Stimulated activated CD4-positive, alpha-beta T cell treated with anti-CD3 and anti-CD28 coated beads, Interleukin-4, amount 100 ng/mL, for 4 hours (primary cell): Measurements from ENCODE around the gene RASA2.
"Not testable (repeated sequence)": the region's sequence is repeated elsewhere in the genome, so short reads cannot be mapped to it uniquely, and the experiment has no call there.

Source experiments
- DNase-seq, 2 experiments: peaks; one replicate each; pipeline ENCODE4 v3.0.0-alpha.2; 2020

Gene RASA2

DNA sequence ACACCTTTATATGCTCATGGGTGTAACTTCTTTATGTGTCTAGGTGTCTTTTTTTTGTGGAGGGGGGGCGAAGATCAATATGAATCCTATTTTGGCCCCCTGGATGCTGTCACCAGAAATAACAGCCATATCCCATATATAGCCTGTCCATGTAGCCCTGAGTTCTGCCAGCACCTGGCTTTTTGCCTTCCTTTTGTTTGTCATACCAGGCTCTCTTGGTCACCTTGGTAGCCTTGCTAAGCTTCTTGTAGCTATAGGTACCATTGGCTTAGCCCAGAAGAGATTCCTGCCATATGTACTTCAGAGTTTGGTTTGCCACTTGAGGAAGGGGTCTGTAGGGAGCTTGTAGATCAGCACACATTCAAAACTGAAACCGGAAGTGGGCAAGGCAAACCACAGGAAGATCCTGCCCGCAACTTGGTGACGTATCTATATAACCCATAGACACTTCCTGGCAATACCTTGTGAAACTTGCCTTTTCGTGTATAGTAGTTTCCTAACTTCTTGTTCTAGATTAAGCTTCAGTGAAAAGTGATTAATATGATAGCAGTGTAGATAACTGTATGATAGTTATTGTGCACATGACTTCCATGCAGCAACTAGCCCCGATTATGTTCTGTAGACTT is 11.9 kb downstream of the RASA2 start:
- peak; percentile 52 to 88 for DNase-seq

DNA sequence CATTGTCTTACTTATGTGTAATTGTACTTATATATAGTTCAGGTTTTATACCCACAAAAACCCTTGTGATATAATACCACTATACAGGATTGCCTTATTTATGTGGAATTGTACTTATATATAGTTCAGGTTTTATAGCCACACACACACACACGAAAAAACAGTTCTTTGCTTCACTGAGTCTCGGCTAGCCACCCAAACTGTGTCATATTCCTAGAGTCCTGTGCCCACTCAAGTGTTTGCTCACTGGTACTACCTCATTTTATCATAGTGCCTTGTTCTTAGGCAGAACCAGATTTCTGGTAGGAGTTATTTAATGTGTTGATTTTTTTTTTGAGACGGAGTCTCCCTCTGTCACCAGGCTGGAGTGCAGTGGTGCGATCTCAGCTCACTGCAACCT is 12.5 kb downstream of the RASA2 start:
- no peak for DNase-seq

DNA sequence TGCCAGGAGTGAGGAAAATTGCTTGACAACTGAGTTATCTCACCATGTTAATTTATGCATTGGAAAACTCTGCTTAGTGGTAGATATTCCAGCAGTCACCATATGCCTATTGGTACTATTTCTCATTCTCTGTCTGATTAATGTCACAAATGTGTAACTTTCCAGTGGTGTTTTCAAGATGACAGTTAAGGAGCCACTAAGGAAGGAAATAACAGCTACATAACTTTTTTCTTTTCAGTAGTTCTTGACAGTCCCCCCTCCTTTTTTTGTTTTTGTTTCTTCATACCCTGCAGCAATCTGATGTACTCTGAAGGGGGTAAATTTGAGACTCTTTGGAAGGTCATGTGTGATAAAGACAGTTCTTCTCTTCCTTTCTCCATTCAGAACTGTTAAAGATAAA is 13.1 kb downstream of the RASA2 start:
- DNase-seq: no peak

DNA sequence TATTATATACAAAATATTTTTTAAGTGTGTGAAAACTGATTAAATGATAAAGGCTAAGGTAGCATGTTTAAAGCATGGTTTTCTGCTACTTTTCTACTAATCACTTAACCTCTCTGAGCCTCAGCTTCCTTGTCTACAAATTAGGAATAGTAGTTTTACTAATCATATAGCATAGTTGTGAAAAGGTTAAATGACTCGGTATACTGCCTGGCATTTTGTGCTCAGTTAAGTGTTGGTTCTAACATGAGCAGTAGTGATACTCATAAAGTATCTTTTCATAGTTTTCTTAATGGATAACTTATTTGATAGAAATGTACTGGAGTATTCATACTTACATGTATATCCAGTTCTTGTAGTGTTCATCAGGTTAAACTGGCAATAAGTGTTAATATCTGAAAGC is 13.6 kb downstream of the RASA2 start:
- DNase-seq: no peak

DNA sequence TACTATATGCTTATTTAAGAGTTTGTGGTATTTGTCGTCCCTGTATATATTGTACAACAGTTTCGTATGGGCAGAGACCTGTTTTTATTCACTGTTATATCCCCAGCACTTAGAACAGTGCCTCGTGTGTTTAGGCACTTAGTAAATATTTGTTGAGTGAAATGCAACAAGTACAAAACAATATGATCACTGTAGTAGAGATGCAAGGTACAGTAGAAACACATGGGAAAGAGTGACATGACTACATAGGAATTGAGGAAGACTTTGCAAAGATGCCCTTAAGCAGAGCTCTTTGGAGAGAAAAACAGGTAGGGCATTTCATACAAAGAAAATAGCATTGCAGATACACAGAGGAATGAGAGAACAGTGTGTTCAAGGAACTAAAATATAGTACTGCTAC is 18.3 kb downstream of the RASA2 start:
- no peak for DNase-seq

DNA sequence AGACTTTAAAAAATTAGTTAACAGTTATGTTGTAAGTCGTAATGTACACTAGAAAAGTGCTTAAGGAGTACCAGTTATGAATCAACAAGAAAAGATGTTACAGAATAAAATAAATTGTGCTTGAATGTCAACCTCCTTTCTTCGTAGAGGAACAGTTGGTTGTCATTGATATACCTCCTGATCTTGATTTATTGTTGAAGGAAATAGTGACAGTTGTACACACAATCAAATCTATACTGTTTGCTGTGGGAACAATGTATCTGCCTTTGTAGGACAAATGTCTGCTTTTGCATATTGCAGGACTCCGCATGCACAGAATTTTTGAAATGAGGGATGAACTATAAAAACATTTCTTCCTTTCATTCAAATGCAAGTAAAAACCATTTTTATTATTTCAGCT is 19.2 kb downstream of the RASA2 start:
- DNase-seq: no peak

DNA sequence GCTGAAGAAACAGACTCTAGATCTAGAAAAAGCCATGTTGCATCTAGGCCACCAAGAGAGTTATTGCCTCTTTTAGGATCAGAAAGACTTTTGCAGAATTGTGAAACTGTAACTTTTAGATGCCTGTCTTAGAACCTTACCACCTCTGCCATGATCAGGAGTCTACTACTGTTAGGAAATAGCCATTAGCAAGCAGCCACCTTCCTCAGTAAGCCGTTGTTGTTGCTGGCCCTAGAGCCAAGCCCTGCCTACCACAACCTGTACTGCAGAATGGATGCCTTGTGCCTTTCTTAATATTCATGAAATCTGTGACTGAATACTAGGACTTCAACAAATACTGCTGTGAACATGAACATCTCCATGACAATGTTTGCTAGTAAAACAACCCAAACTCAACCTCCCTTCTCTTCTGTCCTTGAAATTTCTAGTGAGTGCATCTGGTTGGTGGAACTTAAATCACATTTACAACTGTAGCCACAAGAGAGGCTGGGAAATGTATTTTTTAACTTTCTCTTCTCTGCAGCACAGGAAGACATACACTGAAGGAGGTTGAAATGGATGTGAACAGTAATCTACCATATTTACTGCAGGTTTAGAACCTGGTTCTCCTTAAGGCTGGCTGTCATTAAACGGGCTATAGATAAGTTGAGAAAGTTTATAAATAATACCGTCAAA is 20.7 kb downstream of the RASA2 start:
- DNase-seq: no peak

DNA sequence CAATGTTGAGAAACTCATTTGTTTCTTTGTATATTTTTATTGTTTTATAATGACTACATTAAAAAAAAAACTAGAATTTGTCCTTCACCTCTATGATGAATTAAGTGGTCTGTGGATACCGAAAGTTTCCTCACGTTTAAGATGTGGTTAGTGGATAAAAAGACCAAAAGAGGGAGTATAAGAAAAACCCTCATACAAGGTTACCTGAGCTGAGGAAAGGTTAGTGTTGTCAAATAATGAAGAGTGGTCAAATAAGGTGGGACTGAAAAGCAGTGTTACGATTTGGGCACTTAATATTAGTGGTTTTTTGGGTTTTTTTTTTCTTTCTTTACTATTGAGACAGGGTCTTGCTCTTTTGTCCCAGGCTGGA is 21.2 kb downstream of the RASA2 start:
- DNase-seq: no peak

DNA sequence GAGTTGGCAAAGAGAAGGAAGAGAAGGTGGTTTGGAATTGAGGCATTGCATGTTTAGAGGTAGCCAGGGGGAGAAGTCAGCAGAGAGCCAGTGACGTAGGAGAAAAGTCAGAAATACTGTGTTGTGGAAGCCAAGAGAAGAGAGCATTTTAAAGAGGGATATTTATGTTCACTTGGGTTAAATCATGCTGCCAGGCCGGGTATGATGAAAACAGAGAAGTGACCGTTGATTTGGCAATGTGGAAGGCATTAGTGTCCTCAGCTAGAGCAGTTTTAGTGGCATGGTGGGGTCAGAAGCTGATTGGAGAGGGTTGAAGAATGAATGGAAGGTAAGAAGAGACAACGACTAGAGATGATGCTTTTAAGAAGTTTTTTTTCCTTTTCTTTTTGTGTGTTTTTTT is 24.5 kb downstream of the RASA2 start:
- DNase-seq: no peak

DNA sequence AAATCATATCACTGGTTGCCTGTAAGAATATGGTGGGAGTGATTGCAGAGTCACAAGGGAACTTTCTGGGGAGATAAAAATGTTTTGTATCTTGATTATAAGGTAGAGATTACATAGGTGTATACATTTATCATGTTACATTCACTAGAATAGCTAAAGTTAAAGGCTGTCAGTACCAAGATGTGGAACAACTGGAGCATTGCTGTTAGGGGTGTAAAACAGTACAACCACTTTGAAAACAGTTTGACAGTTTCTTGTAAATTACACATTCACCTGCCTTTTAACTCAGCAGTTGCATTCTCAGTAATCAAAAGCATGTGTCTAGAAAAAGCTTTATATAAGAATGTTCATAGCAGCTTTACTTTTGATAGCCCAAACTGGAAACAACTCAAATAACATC is 27.6 kb downstream of the RASA2 start:
- DNase-seq: no peak

DNA sequence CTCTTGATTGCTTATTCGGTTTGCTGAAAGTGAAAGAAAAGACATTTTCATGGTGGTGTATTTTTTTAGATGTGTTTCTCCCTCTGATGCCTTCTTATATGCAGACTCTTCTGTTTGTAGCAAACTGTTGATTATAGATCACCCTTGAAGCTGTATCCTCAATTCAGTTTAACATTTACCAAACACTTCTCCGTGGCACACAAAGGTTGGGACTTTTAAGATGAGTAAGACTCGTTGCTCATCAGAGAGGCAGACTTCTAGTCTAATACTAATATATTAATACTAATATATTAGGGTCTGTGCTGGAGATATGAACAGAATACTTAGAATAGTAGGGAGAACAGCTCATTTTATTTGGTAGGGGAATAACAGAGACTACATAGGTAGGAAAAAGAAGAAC is 32.8 kb downstream of the RASA2 start:
- no peak for DNase-seq

DNA sequence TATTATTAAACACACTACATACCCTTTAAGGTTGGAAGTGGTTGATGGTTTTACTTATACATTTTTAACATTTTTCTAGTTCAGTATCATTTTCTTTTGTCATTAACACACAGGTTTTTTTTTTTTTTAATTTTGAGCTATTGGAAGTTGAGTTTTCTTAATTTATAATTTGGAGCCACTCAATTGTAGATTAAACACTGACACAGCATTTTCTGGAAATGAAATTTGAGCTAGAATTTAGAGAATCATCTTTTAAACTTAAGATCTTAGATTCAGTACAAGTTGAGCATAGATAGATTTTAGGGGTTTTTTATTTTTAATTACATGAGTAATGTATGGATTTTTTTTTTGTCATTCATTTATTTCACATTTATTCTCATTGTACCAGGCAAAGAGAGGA is 35.0 kb downstream of the RASA2 start:
- DNase-seq: no peak

DNA sequence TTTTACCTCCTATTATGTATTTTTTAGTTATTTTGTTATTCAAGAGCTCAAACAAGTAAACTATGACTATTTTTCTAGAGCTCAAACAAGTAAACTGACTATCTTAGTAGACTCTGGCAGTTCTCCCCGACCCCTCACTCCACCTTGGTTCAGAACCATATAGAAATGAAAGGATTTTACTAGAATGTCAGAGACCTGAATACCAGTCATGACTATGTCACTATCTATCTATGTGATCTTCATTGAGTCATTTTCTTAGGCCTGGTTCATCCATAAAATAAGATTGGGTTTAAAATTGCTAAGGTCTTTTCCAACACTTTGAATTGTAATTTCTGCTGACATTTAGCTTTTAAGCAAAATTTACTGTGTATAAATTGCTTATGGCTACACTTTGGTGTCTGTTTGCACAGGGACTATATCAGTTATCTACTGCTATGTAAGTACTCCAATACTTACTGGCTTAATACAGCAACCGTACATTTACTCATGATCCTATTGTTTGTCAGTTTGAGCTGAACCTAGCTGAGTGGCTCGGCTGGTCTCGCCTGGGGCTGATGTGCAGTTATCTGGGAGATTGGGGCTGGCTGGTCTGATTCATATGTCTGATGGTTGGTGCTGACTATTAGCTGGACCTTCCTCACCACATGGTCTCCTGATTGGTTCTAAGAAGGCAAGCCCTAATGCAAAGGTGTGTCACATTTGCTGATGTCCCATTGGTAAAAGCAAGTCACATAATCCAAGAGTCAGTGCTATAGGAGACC is 37.0 kb downstream of the RASA2 start:
- no peak for DNase-seq

DNA sequence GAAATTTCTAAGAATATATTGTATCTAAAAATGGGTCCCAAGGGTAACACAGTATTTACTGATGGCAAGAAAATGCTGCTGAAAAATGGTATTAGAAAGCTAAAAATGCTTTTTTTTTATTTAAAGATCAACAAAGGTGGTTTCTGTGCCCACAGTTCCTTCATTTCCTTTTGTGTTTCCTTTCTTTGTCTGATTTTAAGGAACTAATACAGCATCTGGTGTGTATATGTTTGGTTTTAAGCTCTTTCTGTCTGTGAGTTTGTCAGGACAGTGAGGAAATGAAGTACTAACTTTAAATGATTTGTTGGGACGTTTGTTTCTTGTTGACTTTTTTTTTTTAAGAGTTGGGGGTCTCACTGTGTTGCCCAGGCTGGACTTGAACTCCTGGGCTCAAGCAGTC is 38.2 kb downstream of the RASA2 start:
- DNase-seq: no peak

DNA sequence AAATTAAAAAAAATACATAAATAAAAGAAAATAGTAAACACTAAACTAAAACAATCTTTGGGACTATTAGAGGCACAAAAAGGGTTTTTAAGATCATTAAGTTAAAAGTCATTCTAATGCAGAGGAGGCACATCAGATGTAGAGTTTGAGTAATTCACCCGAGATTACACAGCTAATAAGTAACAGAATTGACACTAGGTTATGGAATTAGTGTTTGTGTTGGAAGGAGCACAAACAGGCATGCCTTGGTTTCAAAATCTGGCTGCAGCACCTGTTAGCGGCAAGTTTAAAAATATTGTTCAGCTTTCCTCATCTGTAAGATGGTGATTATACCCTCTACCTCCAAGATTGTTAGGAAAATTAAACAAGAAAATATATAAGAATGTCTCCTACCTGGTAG is 39.0 kb downstream of the RASA2 start:
- no peak for DNase-seq

DNA sequence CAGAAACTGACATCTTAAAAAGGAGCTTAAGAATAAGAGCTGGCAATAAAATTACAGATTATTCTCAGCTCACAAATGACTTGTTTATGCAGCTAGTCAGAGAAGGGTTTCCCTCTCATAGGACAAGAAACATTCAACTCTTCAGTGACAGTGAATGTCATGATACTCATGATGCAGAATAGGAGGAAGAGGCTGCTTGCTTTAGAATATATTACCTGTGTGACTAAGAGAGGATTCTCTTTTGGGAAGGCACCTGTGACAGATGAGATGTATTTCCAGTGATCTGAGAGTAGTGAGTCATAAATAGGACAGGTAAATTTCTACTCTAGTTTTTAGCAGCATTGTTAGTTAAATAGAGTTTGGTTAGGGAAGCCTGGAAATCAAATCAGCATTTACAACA is 39.9 kb downstream of the RASA2 start:
- no peak for DNase-seq

DNA sequence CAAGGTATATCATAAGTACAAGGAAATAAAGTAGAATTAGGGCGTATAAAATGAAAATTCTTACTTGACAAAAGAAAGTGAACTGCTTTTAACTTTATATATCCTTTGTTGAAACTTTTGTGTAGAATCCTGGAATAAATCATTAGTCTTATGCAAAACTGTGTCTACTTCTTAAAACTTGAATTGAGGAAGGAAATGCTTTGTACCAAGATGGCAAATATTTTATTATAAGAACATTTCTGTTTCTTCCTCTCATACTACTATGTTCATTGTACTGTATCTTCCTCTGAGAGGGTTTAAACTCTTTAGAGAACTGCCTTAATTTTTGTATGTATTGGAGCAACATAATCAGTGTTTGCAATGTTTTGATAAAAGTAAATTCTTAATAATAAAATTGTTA is 42.0 kb downstream of the RASA2 start:
- no peak for DNase-seq

DNA sequence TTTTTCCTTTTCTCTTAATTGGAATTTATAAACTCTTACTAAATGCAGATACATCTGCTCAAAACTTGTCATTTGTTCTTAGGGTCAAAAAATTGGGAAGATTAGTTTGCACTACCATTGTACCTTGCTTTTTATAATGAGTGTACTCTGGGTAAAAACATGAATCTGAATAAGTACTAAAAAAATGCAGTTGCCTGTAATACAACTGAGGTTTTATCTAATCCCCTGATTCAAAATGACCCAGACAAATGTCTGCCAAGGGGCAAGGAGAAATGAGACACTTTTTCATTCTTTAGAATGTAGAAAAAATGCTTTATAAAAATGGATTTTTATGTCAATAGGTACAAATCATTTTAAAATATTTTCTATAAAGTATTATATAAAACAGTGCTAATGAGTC is 42.4 kb downstream of the RASA2 start:
- no peak for DNase-seq

DNA sequence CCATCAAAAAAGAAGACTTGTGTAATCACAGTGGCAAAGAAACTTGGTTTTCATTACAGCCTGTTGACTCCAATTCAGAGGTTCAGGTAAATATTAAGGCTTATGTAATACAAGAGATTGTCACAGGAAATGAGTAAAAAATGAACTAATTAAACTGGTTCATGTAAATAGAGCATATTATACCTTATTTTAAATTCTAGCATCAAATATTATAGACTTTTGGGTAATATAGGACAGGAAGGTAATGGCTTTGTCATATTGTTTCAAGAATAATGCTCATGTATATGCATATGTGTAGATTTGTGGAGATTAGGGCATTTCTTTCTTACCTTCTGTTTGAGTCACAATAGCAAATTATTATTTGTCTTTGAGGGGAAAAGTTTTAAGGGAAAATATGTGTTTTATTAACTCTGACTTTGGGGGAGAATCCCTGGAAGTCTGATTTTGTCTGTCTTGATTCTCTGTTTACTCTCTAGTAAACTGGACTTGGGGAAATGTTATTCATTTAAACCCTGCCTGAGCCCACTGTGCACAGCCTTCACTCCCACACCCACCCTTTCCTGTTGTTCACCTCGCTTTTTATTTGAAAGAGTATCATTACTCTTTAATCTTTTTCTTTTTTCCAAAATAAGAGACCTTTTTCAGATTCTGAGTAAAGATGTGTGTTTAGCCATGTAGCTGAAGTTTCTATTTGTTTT is 43.0 kb downstream of the RASA2 start:
- DNase-seq: peak in 1 of 2 experiments; percentile 25

DNA sequence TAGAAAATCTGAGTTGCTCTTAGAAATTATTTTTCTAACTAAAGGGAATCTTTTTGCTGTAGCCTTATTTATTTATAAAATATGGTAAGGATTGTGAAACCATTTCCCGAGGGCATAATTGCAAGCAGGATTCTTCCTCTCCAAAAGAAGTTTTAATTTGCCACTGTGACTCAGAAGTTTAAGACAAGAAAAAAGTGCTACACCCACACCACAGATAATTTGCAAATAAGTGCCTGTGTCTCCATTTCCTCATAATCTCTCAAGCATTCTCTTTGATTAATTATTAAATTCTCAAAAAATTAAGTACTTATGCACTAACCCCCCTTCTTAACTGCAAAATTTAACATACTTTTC is 43.6 kb downstream of the RASA2 start:
- no peak for DNase-seq

DNA sequence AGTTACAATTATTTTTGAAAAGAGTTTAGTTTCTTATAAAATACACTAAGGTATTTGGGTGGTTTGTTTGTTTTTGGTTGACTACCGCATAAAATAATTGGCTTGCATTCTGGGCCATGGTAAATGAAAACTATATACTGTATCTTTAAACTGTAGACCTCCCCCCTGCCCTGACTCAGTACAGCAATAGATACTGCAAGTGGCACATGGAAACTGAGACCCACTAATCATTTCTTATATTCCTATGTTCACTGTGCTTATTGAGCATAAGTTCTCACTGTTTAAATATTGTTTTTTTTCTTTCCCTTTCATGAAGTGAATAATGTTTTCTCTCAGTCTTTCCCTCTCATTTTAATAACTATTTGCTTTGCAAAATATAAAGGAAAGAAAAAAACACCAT is 45.8 kb downstream of the RASA2 start:
- DNase-seq: no peak

DNA sequence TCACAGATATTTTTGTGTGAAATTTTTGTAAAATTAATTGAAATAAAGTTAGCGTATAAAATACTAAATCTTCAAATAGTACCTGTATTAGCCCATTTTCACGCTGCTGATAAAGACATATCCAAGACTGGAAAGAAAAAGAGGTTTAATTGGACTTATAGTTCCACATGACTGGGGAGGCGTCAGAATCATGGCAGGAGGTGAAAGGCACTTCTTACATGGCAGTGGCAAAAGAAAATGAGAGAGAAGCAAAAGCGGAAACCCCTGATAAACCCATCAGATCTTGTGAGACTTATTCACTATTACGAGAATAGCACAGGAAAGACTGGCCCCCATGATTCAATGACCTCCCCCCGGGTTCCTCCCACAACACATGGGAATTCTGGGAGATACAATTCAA is 49.2 kb downstream of the RASA2 start:
- not testable (repeated sequence) for DNase-seq

DNA sequence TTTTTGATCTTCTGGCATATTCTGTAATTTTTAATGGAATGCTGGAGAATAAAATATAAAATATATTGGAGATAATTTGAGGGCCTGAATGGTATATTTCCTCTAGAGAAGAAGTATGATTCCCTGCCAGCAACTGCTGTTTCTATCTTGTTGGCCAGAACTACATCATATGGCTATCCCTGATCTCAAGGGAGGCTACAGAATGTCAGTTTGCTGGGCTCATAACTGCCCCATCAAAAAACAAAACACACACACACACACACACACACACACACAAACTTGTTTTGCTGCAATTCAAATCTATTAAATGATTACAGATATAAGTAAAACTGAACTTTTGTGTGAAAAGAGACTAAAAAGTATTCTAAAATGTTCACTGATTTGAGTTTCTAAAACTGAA is 51.0 kb downstream of the RASA2 start:
- no peak for DNase-seq
